ENCODE data around the gene UBAC2.
"Not testable (repeated sequence)": the region's sequence is repeated elsewhere in the genome, so short reads cannot be mapped to it uniquely, and the experiment has no call there.

The UBAC2 gene

DNA sequence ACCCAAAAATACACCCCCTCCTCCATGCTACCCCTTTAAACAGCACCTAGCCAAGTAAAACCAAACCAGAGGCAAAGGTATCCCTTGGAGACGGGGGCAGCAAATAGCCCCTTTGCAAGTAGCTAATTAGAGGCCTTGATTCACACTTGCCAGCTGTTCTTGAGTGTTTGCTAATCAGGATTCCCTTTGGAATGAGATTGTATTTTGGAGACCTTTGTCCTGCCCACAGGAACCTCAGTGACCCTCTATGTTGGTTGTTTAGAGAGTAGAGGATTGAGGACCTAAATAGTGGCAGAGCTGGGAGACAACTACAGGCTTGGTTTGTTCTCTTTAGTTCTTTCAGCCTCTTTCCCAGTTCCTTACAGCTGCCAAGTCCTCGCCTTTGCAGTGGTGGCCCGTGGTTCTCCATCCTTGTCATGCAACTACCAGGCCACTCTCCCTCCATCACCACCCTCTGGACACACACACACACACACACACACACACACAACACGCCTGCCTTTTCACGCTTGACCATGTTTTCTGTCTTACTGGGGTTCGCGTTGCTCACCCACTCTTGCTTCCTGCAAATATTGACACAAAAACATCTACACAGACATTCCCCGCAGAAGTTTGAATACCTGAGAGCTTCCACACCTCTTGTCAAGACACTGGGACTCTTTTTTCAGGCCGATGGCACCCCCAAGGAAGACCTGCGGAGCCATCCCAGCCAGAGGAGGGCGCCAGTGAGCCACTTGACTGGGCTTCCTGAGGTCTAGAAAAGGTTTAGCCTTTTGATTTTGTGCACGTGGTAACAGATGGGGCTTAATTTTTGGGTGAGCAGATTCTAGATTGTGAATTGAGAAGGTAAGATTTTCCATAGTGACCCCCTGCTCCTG is 186.5 kb downstream of the UBAC2 start:
- no peak overlapping the region for H3K4me3 ChIP-seq (ENCODE audit: extremely low read depth, insufficient read depth, low read length, poor library complexity, severe bottlenecking)
- no peak overlapping the region for H3K27ac ChIP-seq (ENCODE audit: low read depth, low read length, severe bottlenecking)
- peaks cover 16% of the 10 kb centered on the region for H3K36me3 ChIP-seq (ENCODE audit: control insufficient read depth, insufficient read depth, low read length)
- H3K9me3 ChIP-seq (ENCODE audit: control insufficient read depth, low read length), result no peaks in the 10 kb centered on the region
- 58 to 77% methylated on average over 10 to 12 of the region's 12 CpGs for WGBS, 2 experiments (ENCODE audit: insufficient coverage in 2 of 2)
- no peaks in the 10 kb centered on the region for H3K4me1 ChIP-seq (ENCODE audit: control insufficient read depth, insufficient read depth, low read length, poor library complexity, severe bottlenecking)

DNA sequence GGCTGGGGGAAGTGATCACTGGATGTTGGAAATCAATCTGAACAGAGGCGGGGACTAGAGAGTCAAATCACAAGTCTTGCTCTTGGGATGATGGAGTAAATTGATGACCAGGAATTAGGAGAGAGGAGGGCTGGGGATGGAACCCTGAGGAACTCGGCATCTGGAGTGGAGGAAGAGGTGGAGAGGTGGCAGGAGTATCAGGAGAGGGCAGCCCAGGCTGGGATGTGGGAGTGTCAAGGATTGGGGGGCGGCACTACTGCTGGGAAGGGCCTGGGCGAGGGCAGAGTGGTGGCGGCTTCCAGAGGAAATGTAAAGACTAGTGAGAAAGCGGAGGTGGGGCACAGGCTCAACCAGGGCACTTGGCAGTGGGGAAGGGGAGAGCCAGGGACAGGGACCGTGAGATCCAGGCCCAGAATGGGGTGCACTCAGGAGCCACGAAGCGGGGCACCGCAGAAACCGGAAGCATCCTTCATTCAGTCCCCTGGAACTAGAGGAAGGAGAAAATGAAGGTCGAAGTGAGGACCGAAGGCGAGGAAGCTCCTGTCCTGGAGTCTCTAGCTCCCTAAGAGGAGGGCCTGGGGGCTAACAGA is 187.8 kb downstream of the UBAC2 start:
- Histone ChIP-seq H3K27ac (ENCODE audit: low read depth, low read length, severe bottlenecking) (no peak overlapping the region), H3K4me1 (ENCODE audit: control insufficient read depth, insufficient read depth, low read length, poor library complexity, severe bottlenecking) (no peaks in the 10 kb centered on the region), H3K36me3 (ENCODE audit: control insufficient read depth, insufficient read depth, low read length) (peaks cover 16% of the 10 kb centered on the region), H3K4me3 (ENCODE audit: extremely low read depth, insufficient read depth, low read length, poor library complexity, severe bottlenecking) (no peak overlapping the region), H3K9me3 (ENCODE audit: control insufficient read depth, low read length) (no peaks in the 10 kb centered on the region)
- 93 to 96% methylated on average over 13 of the region's 14 CpGs for WGBS, 2 experiments (ENCODE audit: insufficient coverage in 2 of 2)

DNA sequence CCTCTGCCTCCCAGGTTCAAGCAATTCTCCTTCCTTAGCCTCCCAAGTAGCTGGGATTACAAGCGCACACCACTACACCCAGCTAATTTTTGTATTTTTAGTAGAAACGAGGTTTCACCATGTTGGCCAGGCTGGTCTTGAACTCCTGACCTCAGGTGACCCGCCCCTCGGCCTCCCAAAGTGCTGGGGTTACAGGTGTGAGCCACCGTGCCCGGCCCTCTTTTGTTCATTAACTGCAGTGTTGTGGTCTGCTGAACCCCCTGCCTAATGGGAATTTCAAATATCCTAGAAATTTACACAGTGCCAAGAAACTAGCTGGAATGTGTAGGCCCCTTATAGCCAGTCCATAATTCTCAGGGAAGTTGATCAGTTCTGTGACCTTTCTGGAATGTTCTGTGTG is 188.4 kb downstream of the UBAC2 start:
- WGBS, 2 experiments (ENCODE audit: insufficient coverage in 2 of 2), result 96% methylated on average over 4 to 5 of the region's 6 CpGs
- H3K4me3 ChIP-seq (ENCODE audit: extremely low read depth, insufficient read depth, low read length, poor library complexity, severe bottlenecking); H3K4me1 ChIP-seq (ENCODE audit: control insufficient read depth, insufficient read depth, low read length, poor library complexity, severe bottlenecking); H3K9me3 ChIP-seq (ENCODE audit: control insufficient read depth, low read length); H3K27ac ChIP-seq (ENCODE audit: low read depth, low read length, severe bottlenecking): not testable (repeated sequence)
- H3K36me3 ChIP-seq (ENCODE audit: control insufficient read depth, insufficient read depth, low read length), result peaks cover 16% of the 10 kb centered on the region

DNA sequence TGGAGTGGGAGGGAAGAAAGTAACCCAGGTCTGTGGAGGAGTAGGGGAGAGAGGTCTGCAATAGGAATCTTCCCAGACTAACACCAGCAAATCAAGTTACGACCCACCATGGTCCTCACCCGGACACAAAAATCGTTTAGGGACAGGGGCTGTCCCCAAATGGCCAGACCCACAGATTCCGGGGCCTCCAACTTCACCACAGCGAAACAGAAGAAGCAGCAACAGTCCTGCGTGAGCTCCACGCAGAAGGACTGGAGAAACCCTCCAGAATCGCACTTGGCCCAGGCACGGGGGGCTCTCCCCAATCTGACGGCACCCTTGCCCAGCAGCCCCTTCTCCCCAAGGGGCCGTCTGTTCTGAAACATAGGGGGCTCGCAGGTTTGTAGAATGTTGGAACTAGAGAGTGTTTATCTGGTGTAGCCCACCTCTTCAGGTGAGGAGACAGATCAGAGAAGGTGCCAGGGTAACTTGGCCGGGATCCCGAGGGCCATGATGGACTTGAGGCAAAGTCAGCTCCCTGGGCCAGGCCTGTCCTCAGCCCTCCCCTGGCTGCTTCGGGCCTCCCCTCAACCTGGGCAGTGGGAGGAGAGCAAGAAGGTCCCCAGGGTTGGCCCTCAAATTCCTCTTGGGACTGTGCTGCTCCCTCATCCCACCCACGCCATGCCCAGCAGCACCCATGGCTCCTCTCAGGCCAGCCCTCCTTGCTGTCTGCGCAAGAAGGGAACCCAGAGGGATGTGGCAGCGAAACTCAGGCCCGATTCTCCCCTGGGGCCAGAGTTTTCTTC is 189.1 kb downstream of the UBAC2 start:
- H3K9me3 ChIP-seq (ENCODE audit: control insufficient read depth, low read length), result no peaks in the 10 kb centered on the region
- no peak overlapping the region for H3K27ac ChIP-seq (ENCODE audit: low read depth, low read length, severe bottlenecking)
- WGBS, 2 experiments (ENCODE audit: insufficient coverage in 2 of 2), result 96 to 97% methylated on average over 14 to 15 of the region's 19 CpGs
- no peak overlapping the region for H3K4me3 ChIP-seq (ENCODE audit: extremely low read depth, insufficient read depth, low read length, poor library complexity, severe bottlenecking)
- H3K36me3 ChIP-seq (ENCODE audit: control insufficient read depth, insufficient read depth, low read length), result peaks cover 16% of the 10 kb centered on the region
- H3K4me1 ChIP-seq (ENCODE audit: control insufficient read depth, insufficient read depth, low read length, poor library complexity, severe bottlenecking), result no peaks in the 10 kb centered on the region

DNA sequence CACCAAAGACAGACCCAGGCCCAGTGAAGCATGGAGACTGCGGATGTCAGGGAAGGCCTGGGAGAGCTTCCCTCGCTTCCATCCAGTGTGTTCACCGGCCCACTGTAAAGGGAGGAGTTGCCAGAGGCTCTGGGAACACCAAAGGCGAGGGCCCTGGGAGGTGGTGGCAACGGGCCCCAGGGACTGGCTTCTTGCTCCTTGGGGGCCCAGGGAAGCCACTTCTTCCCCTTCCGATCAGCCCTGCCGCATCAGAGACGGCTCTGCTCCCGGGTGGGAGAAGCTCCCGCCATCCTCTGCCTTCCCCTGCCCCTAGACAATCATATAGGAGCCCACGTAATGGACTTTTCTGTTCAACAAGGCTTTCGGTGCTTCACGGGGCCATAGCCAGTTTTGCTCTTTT is 189.9 kb downstream of the UBAC2 start:
- Histone ChIP-seq H3K4me3 (ENCODE audit: extremely low read depth, insufficient read depth, low read length, poor library complexity, severe bottlenecking) (no peak overlapping the region), H3K27ac (ENCODE audit: low read depth, low read length, severe bottlenecking) (no peak overlapping the region)
- 95 to 96% methylated on average over 11 to 13 of the region's 13 CpGs for WGBS, 2 experiments (ENCODE audit: insufficient coverage in 2 of 2)

DNA sequence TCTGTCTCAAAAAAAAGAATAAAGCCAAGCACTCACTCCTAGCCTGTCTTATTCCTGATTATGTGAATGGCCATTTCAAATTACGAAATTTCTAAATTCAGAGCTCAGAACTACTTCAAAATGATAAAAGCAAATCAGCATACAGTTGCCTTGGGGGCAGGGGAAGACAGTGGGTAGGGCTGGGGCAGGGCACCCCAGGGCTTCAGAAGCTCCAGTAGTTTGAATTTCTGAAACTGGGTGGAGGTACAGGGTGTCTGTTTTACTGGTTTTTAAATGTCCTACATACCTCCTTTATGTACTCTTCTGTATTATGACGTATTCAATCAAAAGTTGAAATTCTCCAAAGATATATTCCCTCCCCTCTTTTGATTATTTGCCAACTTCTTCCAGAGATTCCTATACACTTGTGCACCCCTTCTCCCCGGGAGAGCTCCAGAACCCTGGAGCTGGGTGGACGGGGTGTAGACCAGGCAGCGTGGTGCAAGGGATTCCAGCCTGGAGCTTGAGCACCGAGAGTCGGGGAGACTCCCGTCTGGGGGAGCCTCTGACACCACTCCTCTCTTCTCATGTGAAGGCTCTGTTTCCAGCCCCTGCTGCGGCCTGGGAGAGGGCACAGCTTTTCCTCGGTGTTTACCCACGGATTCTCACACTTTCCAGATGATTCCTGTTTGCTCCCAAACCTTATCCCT is 191.3 kb downstream of the UBAC2 start:
- H3K36me3 ChIP-seq (ENCODE audit: control insufficient read depth, insufficient read depth, low read length), result peaks cover 3% of the 10 kb centered on the region
- H3K4me1 ChIP-seq (ENCODE audit: control insufficient read depth, insufficient read depth, low read length, poor library complexity, severe bottlenecking), result no peaks in the 10 kb centered on the region
- WGBS, 2 experiments (ENCODE audit: insufficient coverage in 2 of 2), result 77 to 97% methylated on average over 5 to 7 of the region's 11 CpGs
- no peak overlapping the region for H3K4me3 ChIP-seq (ENCODE audit: extremely low read depth, insufficient read depth, low read length, poor library complexity, severe bottlenecking)
- H3K27ac ChIP-seq (ENCODE audit: low read depth, low read length, severe bottlenecking), result no peak overlapping the region
- H3K9me3 ChIP-seq (ENCODE audit: control insufficient read depth, low read length), result no peaks in the 10 kb centered on the region

More for the DNA sequence above, 189.9 kb downstream of the UBAC2 start:
- no peaks in the 10 kb centered on the region for H3K4me1 ChIP-seq (ENCODE audit: control insufficient read depth, insufficient read depth, low read length, poor library complexity, severe bottlenecking)
- H3K36me3 ChIP-seq (ENCODE audit: control insufficient read depth, insufficient read depth, low read length), result peaks cover 16% of the 10 kb centered on the region
- H3K9me3 ChIP-seq (ENCODE audit: control insufficient read depth, low read length), result no peaks in the 10 kb centered on the region

DNA sequence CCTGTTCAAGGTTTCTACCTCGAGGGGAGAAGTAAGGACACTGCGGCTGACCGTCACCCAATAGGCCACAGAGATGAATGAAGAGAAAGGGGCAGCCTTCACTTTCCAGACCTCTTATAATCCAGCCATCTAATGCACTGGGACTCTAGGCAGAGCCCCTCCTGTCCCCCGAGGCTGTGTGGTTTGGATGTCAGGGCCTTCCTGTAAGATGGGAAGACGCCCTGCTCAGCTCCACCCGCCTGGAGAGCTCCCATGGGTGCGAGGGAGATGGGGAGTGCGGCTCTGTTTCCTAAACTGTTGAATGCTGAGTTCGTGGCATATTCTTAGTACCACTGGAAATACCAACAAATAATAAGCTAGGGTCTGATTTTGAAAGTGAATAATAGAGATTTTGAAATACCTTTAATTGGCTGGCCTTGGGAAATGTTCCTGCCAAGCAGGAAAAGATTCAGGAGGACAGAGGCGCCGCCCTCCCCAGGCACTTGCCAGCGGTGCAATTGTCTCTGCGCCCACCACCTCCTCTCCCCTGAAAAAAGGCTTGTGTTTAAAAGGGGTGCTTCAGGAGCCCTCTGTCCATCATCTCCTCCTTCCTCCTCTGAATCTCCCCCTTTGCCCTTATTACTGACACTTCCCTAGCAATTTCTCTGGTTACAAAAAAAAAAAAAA is 191.9 kb downstream of the UBAC2 start:
- Histone ChIP-seq H3K4me1 (ENCODE audit: control insufficient read depth, insufficient read depth, low read length, poor library complexity, severe bottlenecking) (no peaks in the 10 kb centered on the region), H3K9me3 (ENCODE audit: control insufficient read depth, low read length) (no peaks in the 10 kb centered on the region), H3K27ac (ENCODE audit: low read depth, low read length, severe bottlenecking) (no peak overlapping the region), H3K4me3 (ENCODE audit: extremely low read depth, insufficient read depth, low read length, poor library complexity, severe bottlenecking) (no peak overlapping the region), H3K36me3 (ENCODE audit: control insufficient read depth, insufficient read depth, low read length) (no peaks in the 10 kb centered on the region)
- 89 to 96% methylated on average over 3 to 4 of the region's 13 CpGs for WGBS, 2 experiments (ENCODE audit: insufficient coverage in 2 of 2)

DNA sequence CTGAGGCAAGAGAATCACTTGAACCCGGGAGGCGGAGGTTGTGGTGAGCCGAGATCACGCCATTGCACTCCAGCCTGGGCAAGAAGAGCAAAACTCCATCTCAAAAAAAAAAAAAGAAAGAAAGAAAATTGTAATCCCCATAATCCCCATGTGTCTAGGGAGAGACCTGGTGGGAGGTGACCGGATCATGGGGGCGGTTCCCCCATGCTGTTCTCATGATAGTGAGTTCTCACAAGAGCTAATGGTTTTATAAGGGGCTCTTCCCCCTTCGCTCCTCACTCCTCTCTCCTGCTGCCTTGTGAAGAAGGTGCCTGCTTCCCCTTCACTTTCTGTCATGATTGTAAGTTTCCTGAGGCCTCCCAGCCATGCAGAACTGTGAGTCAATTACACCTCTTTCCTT is 192.7 kb downstream of the UBAC2 start:
- not testable (repeated sequence) for H3K27ac ChIP-seq (ENCODE audit: low read depth, low read length, severe bottlenecking); H3K36me3 ChIP-seq (ENCODE audit: control insufficient read depth, insufficient read depth, low read length); H3K4me1 ChIP-seq (ENCODE audit: control insufficient read depth, insufficient read depth, low read length, poor library complexity, severe bottlenecking); H3K4me3 ChIP-seq (ENCODE audit: extremely low read depth, insufficient read depth, low read length, poor library complexity, severe bottlenecking); H3K9me3 ChIP-seq (ENCODE audit: control insufficient read depth, low read length)
- WGBS, 2 experiments (ENCODE audit: insufficient coverage in 2 of 2), result 80 to 94% methylated on average over 1 to 2 of the region's 7 CpGs

DNA sequence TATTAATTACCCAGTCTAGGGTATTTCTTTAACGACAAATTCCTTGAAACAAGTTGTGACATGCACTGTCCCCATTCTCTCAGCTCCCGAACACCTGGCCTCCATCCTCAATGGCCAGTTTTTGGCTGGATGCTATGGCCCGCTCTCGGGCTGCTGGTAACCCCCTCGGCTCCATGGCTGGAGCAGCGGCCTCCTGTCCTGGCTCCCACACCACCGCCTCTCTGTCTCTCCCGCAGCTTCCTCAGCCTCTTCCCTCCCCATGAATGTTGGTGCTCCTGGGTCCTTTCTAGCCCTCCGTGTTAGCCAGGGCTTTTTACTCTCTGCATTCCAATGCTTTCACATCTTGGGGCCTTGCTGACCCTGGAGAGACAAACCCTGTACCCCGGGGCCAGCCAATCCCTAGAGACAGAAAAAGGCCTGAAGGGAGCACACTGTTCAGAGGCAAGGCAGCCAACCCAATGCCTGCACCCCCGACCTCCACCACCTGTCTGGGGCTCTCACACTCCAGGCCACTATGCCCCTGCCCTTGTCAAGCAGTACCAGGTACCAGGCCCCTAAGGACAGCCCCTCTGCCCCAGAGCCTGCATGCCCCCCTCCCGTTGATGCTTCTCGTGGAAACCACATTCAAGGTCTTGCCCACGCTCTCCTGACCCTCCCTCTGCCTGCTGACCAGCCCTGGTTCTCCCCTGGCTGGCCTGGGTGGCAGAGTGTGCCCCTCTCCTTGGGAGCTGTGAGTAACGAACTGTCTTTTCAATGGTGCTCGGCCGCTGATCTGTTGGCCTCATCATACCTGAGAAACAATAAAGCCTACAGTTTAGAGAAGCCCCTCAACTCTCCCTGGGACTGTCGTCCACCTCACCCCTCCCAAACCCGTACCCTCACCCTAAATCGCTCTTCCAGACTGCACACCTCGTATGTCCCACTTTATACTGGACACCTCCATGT is 193.4 kb downstream of the UBAC2 start:
- H3K9me3 ChIP-seq (ENCODE audit: control insufficient read depth, low read length), result no peaks in the 10 kb centered on the region
- no peaks in the 10 kb centered on the region for H3K36me3 ChIP-seq (ENCODE audit: control insufficient read depth, insufficient read depth, low read length)
- no peaks in the 10 kb centered on the region for H3K4me1 ChIP-seq (ENCODE audit: control insufficient read depth, insufficient read depth, low read length, poor library complexity, severe bottlenecking)
- no peak overlapping the region for H3K27ac ChIP-seq (ENCODE audit: low read depth, low read length, severe bottlenecking)
- H3K4me3 ChIP-seq (ENCODE audit: extremely low read depth, insufficient read depth, low read length, poor library complexity, severe bottlenecking), result no peak overlapping the region
- 89 to 96% methylated on average over 16 to 21 of the region's 21 CpGs for whole genome bisulfite sequencing, 2 experiments (ENCODE audit: insufficient coverage in 2 of 2)

All from mesodermal cell (in vitro differentiated cells).